GM12872 (cell line): Measurements from ENCODE around the gene LANCL2.

Source experiments
- TF ChIP-seq, protein P1 (sequence below): IDR thresholded peaks from 3 replicates; pipeline ENCODE4 v1.5.1; 2011; ENCODE audit warnings: low read depth, mild to moderate bottlenecking, low read length, moderate library complexity; ENCODE audit not compliant: insufficient read depth

The LANCL2 gene

DNA sequence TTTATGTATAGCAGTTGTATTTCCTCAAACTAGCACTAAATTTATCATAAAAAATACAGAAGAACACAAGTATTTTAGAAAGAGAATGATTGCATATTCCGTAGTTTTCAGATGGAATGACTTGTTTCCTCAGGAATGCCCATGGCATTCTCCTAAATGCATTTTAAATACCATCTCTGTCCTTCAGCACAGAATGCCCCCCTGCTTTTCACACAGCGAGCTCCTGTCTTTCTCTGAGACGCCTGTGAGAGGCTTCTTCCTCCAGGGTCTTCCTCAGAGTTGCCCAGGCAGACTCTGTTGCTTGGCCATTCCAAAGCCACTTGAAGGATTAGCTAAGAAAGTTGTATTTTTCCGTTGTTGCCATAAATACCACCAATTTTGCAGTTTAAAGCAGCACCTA, 10.1 kb downstream of the LANCL2 start:
- TF ChIP-seq, protein P1, sequence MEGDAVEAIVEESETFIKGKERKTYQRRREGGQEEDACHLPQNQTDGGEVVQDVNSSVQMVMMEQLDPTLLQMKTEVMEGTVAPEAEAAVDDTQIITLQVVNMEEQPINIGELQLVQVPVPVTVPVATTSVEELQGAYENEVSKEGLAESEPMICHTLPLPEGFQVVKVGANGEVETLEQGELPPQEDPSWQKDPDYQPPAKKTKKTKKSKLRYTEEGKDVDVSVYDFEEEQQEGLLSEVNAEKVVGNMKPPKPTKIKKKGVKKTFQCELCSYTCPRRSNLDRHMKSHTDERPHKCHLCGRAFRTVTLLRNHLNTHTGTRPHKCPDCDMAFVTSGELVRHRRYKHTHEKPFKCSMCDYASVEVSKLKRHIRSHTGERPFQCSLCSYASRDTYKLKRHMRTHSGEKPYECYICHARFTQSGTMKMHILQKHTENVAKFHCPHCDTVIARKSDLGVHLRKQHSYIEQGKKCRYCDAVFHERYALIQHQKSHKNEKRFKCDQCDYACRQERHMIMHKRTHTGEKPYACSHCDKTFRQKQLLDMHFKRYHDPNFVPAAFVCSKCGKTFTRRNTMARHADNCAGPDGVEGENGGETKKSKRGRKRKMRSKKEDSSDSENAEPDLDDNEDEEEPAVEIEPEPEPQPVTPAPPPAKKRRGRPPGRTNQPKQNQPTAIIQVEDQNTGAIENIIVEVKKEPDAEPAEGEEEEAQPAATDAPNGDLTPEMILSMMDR: no peak

DNA sequence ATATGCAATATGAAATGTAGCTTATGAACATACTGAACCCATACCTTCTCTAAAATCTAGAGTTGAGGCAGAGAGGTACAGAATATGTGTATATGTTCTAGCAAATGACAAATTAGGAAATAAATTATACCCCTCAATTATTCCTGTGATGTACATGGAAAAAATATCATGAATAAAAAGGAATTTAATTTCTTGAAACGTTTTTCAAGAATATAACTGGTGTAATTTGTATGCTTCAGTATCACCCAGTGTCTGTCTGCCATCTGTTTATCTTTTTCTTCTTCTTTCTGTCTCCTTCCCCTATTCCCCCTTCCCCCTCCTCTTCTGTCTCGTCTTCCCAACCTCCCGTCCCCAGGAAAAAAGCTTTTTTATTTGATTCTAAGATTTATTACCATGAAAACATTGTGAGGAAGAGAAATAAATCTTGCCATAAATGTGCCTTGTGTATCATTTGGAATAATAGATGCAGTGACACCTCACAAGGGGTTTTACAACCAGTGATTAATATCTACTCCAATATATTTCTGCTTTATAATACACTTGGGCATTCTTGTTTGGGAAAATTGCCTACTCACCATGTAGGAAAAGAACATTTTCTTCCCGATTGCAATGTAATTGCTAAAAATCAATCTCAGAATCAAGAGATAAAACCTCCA, 12.2 kb downstream of the LANCL2 start:
- TF ChIP-seq, protein P1: no peak

DNA sequence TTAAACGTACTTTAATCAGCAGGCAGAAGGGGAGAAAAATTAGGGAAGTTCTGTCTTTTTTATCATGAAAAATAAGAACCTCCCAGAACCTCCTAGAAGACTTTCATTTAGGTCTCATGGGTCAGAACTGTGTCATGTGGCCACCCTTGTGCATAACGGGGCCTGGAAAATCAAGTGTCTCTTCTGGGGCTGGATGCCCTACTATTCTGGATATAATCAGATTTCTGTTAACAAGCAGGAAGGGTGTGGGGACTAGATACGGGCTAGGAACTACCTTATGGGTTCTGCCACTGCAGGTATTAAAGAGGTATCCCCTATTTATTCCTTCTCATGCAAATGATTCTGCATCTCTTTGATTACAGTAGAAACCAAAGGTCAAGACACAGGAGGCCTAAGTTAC, 14.1 kb downstream of the LANCL2 start:
- TF ChIP-seq, protein P1: no peak

DNA sequence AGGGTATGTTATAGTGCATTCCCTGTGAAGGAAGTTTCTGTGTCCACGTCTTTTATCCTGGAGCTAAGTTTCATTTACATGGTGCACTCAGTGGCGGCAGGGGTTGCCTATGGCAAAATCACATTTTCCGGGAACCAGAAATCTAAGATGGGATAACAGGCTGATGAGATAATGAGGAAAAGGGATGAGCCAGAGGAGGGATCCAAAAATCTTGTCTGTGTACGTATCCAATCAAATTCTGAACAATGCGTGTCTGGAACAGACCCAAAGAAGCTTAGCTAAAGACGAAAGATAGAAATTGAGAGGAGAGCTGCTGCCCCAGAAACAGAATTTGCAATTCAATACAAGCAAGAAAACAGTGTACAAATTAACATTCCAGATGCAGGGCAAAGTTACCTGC, 16.1 kb downstream of the LANCL2 start:
- TF ChIP-seq, protein P1: no peak

DNA sequence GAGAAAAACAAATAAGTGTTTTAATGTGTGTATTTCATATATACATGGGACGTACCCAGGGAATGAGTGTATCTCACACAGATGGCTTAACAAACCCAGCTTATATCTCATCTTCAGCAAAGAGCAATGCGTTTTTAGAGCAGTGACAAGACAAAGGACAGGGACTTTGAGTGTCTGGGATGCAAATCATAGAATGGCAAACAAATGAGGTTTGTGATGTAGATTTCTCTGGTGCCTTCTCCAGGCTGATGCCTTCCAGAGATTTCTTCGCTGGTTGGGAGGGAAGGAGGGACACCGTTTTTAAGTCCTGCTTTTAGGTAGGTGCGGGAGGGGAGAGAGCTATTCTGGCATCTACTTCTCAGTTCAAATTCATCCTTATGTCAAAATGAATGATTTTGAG, 16.6 kb downstream of the LANCL2 start:
- TF ChIP-seq, protein P1: no peak

DNA sequence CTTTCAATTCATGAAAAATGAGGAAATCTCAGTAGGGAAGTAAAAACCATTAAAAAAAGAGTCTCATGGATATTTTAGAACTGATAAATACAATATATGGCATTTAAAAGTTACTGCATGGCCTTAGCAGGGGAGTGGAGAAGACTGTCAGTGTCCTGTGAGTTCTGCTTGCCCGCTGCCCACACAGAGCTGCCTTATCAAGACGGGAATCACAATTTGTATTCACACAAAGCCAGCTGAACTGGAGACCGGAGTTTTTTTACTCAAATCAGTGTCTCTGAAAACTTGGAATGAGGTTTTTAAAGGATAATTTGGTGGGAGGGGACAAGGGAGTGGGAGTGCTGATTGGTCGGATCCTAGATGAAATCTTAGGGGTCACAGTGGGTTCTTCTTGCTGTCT, 17.1 kb downstream of the LANCL2 start:
- TF ChIP-seq, protein P1: no peak

DNA sequence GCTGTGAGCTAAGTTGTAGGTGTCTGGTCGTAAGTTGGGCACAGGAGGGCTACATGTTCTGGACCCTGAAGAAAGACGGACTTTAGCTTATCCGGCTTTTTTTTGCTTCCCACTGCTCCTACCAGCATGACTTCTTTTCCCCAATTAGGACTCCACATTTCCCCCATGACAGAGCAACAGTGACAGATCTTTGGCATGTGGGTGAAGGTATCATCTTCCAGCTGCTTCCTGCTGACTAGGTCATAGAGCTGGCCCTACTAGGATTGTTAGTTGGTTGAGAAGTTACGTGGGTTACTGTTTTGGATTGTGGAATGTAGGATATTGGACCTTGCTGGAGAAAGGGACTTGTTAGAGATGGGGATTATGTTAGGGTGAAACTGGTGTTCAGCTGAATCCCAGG, 21.4 kb downstream of the LANCL2 start:
- TF ChIP-seq, protein P1: no peak
